ENCODE measurements around the gene TMEM127.

- TF ChIP-seq REST (IDR thresholded peaks at IDR 0.05; ENCODE audit: insufficient read depth in 1 of 2, low read depth in 2 of 2, low read length in 2 of 2) = no peak
- TF ChIP-seq SIN3A (IDR thresholded peaks at IDR 0.05; ENCODE audit: borderline replicate concordance, insufficient read depth, low read length) = no peak
- TF ChIP-seq POLR2AphosphoS5 (IDR thresholded peaks at IDR 0.05; ENCODE audit: low read depth, low read length) = no peak
Observed at GRCh38 chr2:96308248-96308647, 42.5 kb upstream of the TMEM127 start.

Data from PFSK-1 (cell line).